Esophagus (tissue), 2 donors: ENCODE measurements around the gene COA1. TPM values are rescaled to one million over a fixed set of nuclear protein-coding genes. Genes with fewer than 3 reads are reported as not detected.

Source experiments
- H3K27ac ChIP-seq, 2 donors: one replicate each; pipeline ENCODE4 v1.5.1; 2013; ENCODE audit warnings: low read depth in 2 of 2, mild to moderate bottlenecking in 2 of 2, inconsistent platforms in 1 of 2, low read length in 1 of 2, moderate library complexity in 1 of 2
- H3K27me3 ChIP-seq, 2 donors: one replicate each; pipeline ENCODE4 v1.6.1; 2013; ENCODE audit warnings: low read length in 2 of 2, control low read depth in 1 of 2, mild to moderate bottlenecking in 1 of 2; ENCODE audit not compliant: insufficient read depth in 2 of 2, control insufficient read depth in 1 of 2
- H3K36me3 ChIP-seq, 2 donors: one replicate each; pipeline ENCODE4 v1.6.1; 2013; ENCODE audit warnings: low read length in 1 of 2; ENCODE audit not compliant: control insufficient read depth in 2 of 2, insufficient read depth in 2 of 2
- H3K4me1 ChIP-seq, 2 donors: one replicate each; pipeline ENCODE4 v1.6.1; 2013; ENCODE audit warnings: low read length in 1 of 2; ENCODE audit not compliant: control insufficient read depth in 2 of 2, insufficient read depth in 2 of 2
- H3K4me3 ChIP-seq, 2 donors: one replicate each; pipeline ENCODE4 v1.5.1; 2013; ENCODE audit warnings: low read length in 2 of 2, mild to moderate bottlenecking in 2 of 2, low read depth in 1 of 2, moderate library complexity in 1 of 2
- H3K9me3 ChIP-seq, 2 donors: one replicate each; pipeline ENCODE4 v1.6.1; 2013; ENCODE audit warnings: mild to moderate bottlenecking in 2 of 2, low read depth in 1 of 2, low read length in 1 of 2, moderate library complexity in 1 of 2; ENCODE audit not compliant: control insufficient read depth in 2 of 2, insufficient read depth in 1 of 2
- WGBS, 2 donors: extraction: QIAGEN DNeasy Blood & Tissue Kit; methylation state at CpG; one replicate each; pipeline ENCODE4 v1.1.7; 2013; 5-methylcytosine and 5-hydroxymethylcytosine counted together
- polyA plus RNA-seq, 2 donors: library from polyadenylated mRNA; stranded (reverse); fragments of 200-250 nt; gene quantifications; one replicate each; pipeline ENCODE4 v1.2.3, GENCODE V29; 2013
- donor health status: healthy with polysubstance abuse.
- donor health status: Bipolar disorder and iron deficiency.

The COA1 gene
- polyA plus RNA-seq, 2 donors: 24.2 to 32.3 TPM

DNA sequence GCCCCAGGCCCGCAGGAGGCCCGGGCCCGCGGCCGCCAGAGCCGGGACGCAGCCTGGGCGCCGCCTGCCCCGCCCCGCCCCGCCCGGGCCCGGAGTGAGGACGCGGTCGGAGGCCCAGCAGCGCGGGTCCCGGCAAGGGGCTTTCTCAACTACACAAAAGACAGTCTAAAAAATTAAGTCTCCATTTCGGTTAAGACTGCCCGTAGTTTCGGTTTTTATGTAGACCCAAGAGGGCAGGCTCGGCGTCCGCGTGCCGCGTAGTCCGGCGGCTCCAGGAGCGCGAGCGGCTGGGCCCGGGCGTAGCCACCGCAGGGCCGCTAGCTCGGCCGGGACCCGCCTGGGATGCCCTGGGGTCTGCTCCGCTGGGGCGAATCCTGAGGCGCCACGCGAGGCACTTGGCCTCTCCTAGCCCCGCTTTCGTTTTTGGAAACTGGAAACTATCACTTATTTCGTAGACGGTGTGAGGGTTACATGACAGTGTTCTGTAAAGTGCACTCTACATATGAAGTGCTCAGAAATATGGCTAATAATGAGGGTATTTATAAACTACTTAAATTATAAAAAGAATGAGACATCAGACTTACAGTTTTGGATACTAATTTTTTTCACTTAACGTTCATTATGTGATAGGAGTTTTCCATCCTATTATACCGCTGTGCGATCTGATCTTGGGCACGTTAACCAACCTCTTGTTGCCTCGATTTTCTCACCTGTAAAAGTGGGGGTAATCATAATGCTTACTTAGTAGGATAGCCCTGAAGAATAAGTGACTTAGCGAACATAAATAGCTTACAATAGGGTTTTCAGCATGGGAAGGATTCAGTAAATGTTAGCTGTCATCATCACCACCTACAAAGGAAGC is 29.7 kb upstream of the COA1 start:
- H3K9me3 ChIP-seq: no peaks in the 10 kb centered on the region
- no peaks in the 10 kb centered on the region for H3K27me3 ChIP-seq
- peak overlapping the region; percentile 72 to 87 for H3K4me3 ChIP-seq
- peaks cover 0 to 3% of the 10 kb centered on the region in 2 donors for H3K36me3 ChIP-seq
- peaks cover 5 to 16% of the 10 kb centered on the region in 2 donors for H3K4me1 ChIP-seq
- peak overlapping the region; percentile 62 to 70 for H3K27ac ChIP-seq
- WGBS, 2 donors: 5% methylated on average over 55 to 56 of the region's 56 CpGs

DNA sequence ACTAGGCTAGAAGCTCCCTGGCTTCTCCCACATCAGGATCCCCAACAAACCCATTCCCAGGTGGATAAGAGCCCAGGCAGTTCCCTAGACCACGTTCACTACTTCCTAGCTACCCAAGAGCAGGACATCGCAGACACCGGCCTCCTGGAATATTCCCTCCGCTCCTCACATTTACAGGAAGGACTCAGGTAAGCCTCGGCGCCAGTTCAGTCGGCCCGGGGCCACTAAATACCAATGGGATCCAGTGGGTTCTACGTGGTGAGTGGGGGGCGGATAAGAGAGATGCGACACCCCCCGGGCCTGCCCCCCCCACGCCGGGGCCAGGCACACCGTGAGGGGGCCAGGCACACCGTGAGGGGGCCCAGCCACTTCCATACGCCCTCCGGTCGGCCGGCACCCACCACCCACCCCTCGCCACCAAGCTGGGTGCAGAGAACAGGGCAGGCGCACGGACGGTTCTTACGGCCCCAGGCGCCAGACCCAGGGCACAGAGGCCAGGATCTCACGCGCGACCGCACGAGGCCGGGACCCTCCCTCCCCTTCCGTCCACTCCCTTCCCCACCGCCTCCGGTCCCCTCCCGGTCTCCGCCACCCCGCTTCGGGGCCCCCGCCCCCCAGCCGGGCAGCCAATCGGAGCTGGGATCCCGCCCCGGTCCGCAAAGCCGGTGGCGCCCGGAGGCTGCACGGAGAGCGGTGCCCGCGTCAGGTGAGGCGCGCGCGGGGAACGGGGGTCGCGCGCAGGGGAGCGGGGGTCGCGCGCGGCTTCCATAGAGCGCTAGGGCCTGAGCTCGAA is 28.9 kb upstream of the COA1 start, which contains the start of gene BLVRA:
Gene BLVRA (plus strand): TSS at position 652 of the 793 bp plus-strand sequence. CDS start 12,479 bp downstream, outside the sequence.
- WGBS, 2 donors: 3% methylated on average over 53 to 67 of the region's 67 CpGs
- H3K4me3 ChIP-seq: peak within 1 kb of the TSS; percentile 72 to 87
- peaks cover 5 to 15% of the 10 kb centered on the region in 2 donors for H3K4me1 ChIP-seq
- no peaks in the 10 kb centered on the region for H3K27me3 ChIP-seq
- H3K9me3 ChIP-seq: no peaks in the 10 kb centered on the region
- peak within 1 kb of the TSS; percentile 62 to 70 for H3K27ac ChIP-seq
- H3K36me3 ChIP-seq: peaks cover 0 to 2% of the 10 kb centered on the region in 2 donors

DNA sequence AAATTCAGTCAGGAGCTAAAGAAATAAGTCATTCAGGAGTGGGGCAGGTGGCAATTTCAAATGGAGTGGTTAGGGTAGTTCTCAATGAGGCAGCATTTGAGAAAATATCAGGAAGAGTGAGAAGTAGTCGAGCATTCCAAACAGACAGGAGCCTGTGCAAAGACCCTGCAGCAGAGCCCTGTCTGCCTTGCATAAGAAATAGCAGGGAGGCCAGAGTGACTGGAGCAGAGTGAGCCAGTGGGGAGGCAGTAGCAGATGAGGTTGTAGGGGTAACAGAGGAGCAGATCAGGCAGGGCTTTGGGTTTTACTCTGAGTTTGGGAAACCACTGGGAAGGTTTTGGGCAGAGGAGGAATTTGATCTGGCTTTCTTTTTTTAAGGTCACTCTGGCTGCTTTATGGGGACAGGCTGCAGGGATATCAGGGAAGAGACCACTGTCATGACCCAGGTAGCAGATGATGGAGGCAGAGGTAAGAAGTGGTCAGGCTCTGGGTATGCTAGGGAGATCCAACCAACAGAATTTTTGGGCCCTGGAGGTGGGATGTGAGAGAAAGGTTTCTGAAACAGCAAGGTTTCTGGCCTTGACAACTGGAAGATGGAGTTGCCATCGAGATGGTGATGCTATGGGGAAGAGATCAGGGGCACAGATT is 27.9 kb upstream of the COA1 start:
- H3K36me3 ChIP-seq: no peaks in the 10 kb centered on the region
- no peaks in the 10 kb centered on the region for H3K27me3 ChIP-seq
- no peak overlapping the region for H3K4me3 ChIP-seq
- 87 to 89% methylated on average over 2 of the region's 2 CpGs for WGBS, 2 donors
- H3K9me3 ChIP-seq: no peaks in the 10 kb centered on the region
- no peak overlapping the region for H3K27ac ChIP-seq
- H3K4me1 ChIP-seq: peaks cover 2 to 11% of the 10 kb centered on the region in 2 donors

DNA sequence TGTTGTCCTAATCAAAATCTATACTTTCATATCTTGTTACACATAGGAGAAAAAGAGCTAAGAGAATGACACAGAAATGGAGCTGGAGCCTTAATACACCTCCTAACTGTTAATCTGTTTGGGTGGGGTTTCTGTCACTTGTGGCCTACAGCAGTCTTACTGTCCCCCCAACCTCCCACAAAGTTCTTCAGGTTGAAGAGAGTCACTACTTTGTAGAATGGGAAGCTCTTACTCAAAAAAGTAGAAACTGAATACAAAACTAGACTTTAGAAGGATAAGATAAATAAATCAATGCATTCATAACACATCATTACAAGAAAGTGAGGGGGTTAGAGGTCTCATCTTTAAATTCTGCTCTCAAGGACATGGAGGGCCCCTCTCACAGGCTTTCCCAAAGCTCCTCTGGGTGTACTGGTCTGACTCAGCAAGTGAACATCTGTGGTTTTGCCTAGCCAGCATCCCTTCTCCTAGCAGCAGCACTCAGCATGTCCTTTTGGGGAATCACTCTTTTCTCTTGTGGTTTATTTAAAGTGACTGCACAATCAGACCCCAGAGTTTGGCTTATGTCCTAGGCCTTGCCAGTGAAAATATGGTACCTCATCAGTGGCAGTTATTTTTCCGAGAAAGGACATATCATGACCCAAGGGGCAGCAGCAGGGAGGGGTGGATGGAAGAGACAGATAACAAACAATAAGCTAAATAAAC is 27.2 kb upstream of the COA1 start:
- no peaks in the 10 kb centered on the region for H3K9me3 ChIP-seq
- no peak overlapping the region for H3K27ac ChIP-seq
- peaks cover 2 to 7% of the 10 kb centered on the region in 2 donors for H3K4me1 ChIP-seq
- WGBS, 2 donors: 84 to 89% methylated on average over 1 of the region's 1 CpG
- no peaks in the 10 kb centered on the region for H3K36me3 ChIP-seq
- H3K4me3 ChIP-seq: no peak overlapping the region
- no peaks in the 10 kb centered on the region for H3K27me3 ChIP-seq

DNA sequence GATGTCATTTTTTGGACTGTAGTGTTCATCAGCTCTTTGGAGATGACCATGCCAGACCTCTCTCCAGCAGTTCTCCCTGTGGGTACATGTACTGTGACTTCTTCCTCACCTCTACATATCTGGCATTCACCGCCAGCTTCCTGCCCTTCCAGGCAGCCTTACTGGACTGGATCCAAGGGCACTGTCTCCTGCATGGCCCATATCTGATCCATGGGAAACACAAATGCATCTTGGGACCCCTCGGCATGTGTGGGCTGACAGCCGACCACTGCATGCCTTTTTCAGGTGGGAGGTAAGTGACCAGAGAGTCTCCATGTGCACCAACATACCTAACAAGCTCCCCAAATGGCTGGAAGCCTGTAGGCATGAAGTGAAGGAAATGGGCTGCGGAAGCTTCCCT is 25.3 kb upstream of the COA1 start:
- Histone ChIP-seq H3K36me3 (no peaks in the 10 kb centered on the region), H3K27ac (no peak overlapping the region), H3K27me3 (no peaks in the 10 kb centered on the region), H3K9me3 (no peaks in the 10 kb centered on the region), H3K4me3 (no peak overlapping the region), H3K4me1 (peaks cover 2 to 7% of the 10 kb centered on the region in 2 donors)
- 84% methylated on average over 4 of the region's 4 CpGs for WGBS, 2 donors

DNA sequence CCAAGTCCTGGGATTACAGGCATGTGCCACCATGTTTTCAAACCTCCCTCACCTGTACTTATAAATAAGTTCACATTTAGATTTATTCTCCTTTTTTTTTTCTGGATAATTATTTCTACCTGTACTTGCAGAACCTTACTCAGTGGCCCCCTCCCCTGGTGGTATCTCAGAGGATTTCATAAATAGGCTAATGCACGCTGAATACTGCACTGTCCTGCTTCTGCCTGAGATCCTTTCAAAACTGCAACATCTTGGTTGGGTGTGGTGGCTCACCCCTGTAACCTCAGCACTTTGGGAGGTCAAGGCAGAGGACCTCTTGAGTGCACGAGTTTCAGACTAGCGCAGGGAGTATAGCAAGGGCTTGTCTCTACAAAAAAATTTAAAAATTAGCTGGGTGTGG is 24.5 kb upstream of the COA1 start:
- 85 to 86% methylated on average over 3 of the region's 3 CpGs for WGBS, 2 donors
- Histone ChIP-seq H3K27ac (no peak overlapping the region), H3K4me1 (peaks cover 0 to 7% of the 10 kb centered on the region in 2 donors), H3K9me3 (no peaks in the 10 kb centered on the region), H3K4me3 (no peak overlapping the region), H3K27me3 (no peaks in the 10 kb centered on the region), H3K36me3 (no peaks in the 10 kb centered on the region)

DNA sequence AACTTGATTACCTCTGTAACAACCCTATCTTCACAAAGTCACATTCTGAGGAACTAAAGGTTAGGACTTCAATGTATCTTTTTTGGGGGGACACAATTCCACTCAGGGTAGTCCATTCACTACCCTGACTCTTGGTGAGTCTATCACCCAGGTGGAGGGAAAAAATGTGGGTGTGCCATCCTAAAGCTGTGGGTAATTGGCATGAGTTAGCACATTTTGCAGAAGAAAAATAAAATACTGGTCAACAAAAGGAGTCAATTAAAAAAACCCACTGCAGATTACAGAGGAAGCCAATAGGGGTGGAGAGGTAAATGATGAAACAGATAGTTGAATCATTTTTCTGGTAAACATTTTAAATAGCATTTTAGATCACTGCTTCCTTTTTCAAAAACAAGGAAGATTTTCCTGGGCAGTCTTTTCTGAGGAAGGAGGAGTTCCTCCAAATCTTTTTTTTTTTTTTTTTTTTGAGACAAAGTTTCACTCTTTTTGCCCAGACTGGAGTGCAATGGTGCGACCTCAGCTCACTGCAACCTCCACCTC is 24.0 kb upstream of the COA1 start:
- no peaks in the 10 kb centered on the region for H3K36me3 ChIP-seq
- no peak overlapping the region for H3K27ac ChIP-seq
- 80 to 81% methylated on average over 1 of the region's 1 CpG for WGBS, 2 donors
- H3K4me3 ChIP-seq: no peak overlapping the region
- peaks cover 0 to 7% of the 10 kb centered on the region in 2 donors for H3K4me1 ChIP-seq
- no peaks in the 10 kb centered on the region for H3K27me3 ChIP-seq
- no peaks in the 10 kb centered on the region for H3K9me3 ChIP-seq

DNA sequence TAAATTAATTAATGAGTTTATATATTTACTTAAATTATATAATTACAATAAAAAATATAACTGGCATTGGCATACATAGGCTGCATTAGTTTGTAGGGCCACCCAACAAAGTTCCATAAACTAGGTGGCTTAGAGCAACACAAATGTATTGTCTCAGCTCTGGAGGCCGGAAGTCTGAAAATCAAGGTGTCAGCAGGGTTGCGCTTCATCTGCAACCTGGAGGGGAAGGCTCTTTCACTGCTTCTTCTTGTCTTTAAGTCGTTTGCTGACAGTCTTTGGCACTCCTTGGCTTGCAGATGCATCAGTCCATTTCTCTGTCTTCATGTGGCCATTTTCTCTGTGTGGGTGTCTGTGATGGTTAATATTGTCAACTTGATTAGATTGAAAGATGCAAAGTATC is 23.1 kb upstream of the COA1 start:
- H3K4me3 ChIP-seq: no peak overlapping the region
- H3K27me3 ChIP-seq: no peaks in the 10 kb centered on the region
- H3K4me1 ChIP-seq: peaks cover 0 to under 1% of the 10 kb centered on the region in 2 donors
- no peaks in the 10 kb centered on the region for H3K9me3 ChIP-seq
- H3K36me3 ChIP-seq: no peaks in the 10 kb centered on the region
- H3K27ac ChIP-seq: no peak overlapping the region
- WGBS, 2 donors: 75 to 79% methylated on average over 3 of the region's 3 CpGs
